Smooth muscle cell (in vitro differentiated cells): Measurements from ENCODE around the gene MPL. TPM values are rescaled to one million over a fixed set of nuclear protein-coding genes. Genes with fewer than 3 reads are reported as not detected.
A peak's percentile ranks its signal among the peaks of the same experiment; 100 is the strongest.

Experiments
- DNase-seq: peaks from one replicate; lab custom pipeline; 2025; ENCODE audit not compliant: unreplicated experiment; lab: John Stamatoyannopoulos, UW
- H2AFZ ChIP-seq: fragments of 200-600 bp; sonication (generic); 2 replicates; pipeline ENCODE4 v1.6.0; 2016; ENCODE audit warnings: antibody characterized with exemption, low read depth, mild to moderate bottlenecking
- H3F3A ChIP-seq: fragments of 200-600 bp; sonication (generic); 2 replicates; pipeline ENCODE4 v1.6.0; 2017; ENCODE audit warnings: antibody characterized with exemption, low read depth
- H3K27ac ChIP-seq: fragments of 200-600 bp; sonication (generic); 2 replicates; pipeline ENCODE4 v1.5.1; 2016; ENCODE audit warnings: low read depth, mild to moderate bottlenecking
- H3K27me3 ChIP-seq: fragments of 200-600 bp; sonication (generic); 2 replicates; pipeline ENCODE4 v1.6.1; 2016; ENCODE audit warnings: low read depth, mild to moderate bottlenecking
- H3K36me3 ChIP-seq: fragments of 200-600 bp; sonication (generic); 2 replicates; pipeline ENCODE4 v1.5.1; 2016; ENCODE audit warnings: low read depth
- H3K4me1 ChIP-seq: fragments of 200-600 bp; sonication (generic); 2 replicates; pipeline ENCODE4 v1.5.1; 2016; ENCODE audit warnings: low read depth
- H3K4me2 ChIP-seq: fragments of 200-600 bp; sonication (generic); 2 replicates; pipeline ENCODE4 v1.6.0; 2016; ENCODE audit warnings: mild to moderate bottlenecking
- H3K4me3 ChIP-seq: fragments of 200-600 bp; sonication (generic); 2 replicates; pipeline ENCODE4 v1.5.1; 2016; ENCODE audit warnings: mild to moderate bottlenecking
- H3K79me2 ChIP-seq: fragments of 200-600 bp; sonication (generic); 2 replicates; pipeline ENCODE4 v1.6.0; 2016; ENCODE audit warnings: low read depth, mild to moderate bottlenecking
- H3K9ac ChIP-seq: fragments of 200-600 bp; sonication (generic); 2 replicates; pipeline ENCODE4 v1.6.0; 2016; ENCODE audit warnings: low read depth
- H3K9me3 ChIP-seq: fragments of 200-600 bp; sonication (generic); replicated peaks from 2 replicates; pipeline ENCODE4 v1.5.1; 2016; ENCODE audit warnings: low read depth
- H4K20me1 ChIP-seq: fragments of 200-600 bp; sonication (generic); 2 replicates; pipeline ENCODE4 v1.6.0; 2016; ENCODE audit warnings: low read depth
- WGBS: methylation state at CpG from one replicate; pipeline ENCODE4 v1.1.7; 2016; ENCODE audit warnings: low lambda C conversion rate; 5-methylcytosine and 5-hydroxymethylcytosine counted together
- polyA plus RNA-seq: library from polyadenylated mRNA; unstranded; fragments of >200 nt; fragmentation: Nextera tagmentation; extraction: Ambion mirVana; gene quantifications from 2 replicates; pipeline ENCODE4 v1.2.1, GENCODE V29; 2016
- total RNA-seq: library from RNA; depleted of rRNA; stranded (reverse); fragments of >200 nt; gene quantifications from 2 replicates; pipeline ENCODE4 v1.2.3, GENCODE V29; 2014
- TF ChIP-seq, protein P1 (sequence below): fragments of 200-600 bp; sonication (generic); IDR thresholded peaks from 2 replicates; pipeline ENCODE4 v1.5.1; 2017; ENCODE audit warnings: borderline replicate concordance, mild to moderate bottlenecking, antibody characterized with exemption; ENCODE audit not compliant: insufficient read depth, poor library complexity, severe bottlenecking

MPL gene
- total and polyA plus RNA-seq, 2 experiments from 2014 or later = not detected

GRCh38 chr1:43345120-43345519, 7.5 kb downstream of the MPL start:
- no peak overlapping the region for H3K4me3 ChIP-seq
- no peaks in the 10 kb centered on the region for H3K36me3 ChIP-seq
- H4K20me1 ChIP-seq = no peaks in the 10 kb centered on the region
- WGBS = 35% methylated on average over 3 of the region's 3 CpGs
- H3F3A ChIP-seq = peaks cover 5% of the 10 kb centered on the region
- H3K4me1 ChIP-seq = peaks cover 13% of the 10 kb centered on the region
- DNase-seq = no peak
- H3K4me2 ChIP-seq = no peak overlapping the region
- H3K27me3 ChIP-seq = no peaks in the 10 kb centered on the region
- H2AFZ ChIP-seq = no peak overlapping the region
- peak overlapping the region; percentile 11 for H3K27ac ChIP-seq
- no peak overlapping the region for H3K9ac ChIP-seq
- no peaks in the 10 kb centered on the region for H3K79me2 ChIP-seq
- TF ChIP-seq, protein P1, sequence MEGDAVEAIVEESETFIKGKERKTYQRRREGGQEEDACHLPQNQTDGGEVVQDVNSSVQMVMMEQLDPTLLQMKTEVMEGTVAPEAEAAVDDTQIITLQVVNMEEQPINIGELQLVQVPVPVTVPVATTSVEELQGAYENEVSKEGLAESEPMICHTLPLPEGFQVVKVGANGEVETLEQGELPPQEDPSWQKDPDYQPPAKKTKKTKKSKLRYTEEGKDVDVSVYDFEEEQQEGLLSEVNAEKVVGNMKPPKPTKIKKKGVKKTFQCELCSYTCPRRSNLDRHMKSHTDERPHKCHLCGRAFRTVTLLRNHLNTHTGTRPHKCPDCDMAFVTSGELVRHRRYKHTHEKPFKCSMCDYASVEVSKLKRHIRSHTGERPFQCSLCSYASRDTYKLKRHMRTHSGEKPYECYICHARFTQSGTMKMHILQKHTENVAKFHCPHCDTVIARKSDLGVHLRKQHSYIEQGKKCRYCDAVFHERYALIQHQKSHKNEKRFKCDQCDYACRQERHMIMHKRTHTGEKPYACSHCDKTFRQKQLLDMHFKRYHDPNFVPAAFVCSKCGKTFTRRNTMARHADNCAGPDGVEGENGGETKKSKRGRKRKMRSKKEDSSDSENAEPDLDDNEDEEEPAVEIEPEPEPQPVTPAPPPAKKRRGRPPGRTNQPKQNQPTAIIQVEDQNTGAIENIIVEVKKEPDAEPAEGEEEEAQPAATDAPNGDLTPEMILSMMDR = no peak
- H3K9me3 ChIP-seq = no peaks in the 10 kb centered on the region

DNA sequence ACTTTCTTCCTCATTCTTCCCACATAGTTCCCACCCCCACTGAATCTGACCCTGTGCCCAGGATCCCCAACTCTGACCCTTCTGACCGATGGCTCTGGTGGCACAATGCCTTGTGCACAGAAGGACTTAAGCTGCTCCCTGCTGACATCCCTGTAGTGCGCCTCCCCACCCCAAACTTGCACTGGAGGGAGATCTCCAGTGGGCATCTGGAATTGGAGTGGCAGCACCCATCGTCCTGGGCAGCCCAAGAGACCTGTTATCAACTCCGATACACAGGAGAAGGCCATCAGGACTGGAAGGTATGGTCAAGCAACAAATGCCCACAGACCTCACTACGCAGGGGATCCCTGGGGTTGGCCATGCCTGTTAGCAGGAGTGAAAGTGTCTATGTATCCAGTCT, 9.0 kb downstream of the MPL start:
- TF ChIP-seq, protein P1 = no peak
- no peak overlapping the region for H3K9ac ChIP-seq
- no peak overlapping the region for H3K4me3 ChIP-seq
- H3K9me3 ChIP-seq = no peaks in the 10 kb centered on the region
- no peaks in the 10 kb centered on the region for H4K20me1 ChIP-seq
- no peaks in the 10 kb centered on the region for H3K36me3 ChIP-seq
- H3K79me2 ChIP-seq = no peaks in the 10 kb centered on the region
- no peaks in the 10 kb centered on the region for H3K27me3 ChIP-seq
- no peak overlapping the region for H3K4me2 ChIP-seq
- H3F3A ChIP-seq = peaks cover 5% of the 10 kb centered on the region
- DNase-seq = no peak
- peaks cover 16% of the 10 kb centered on the region for H3K4me1 ChIP-seq
- H2AFZ ChIP-seq = no peak overlapping the region
- no peak overlapping the region for H3K27ac ChIP-seq
- 96% methylated on average over 5 of the region's 5 CpGs for WGBS

- no peaks in the 10 kb centered on the region for H3K27me3 ChIP-seq
- H3K4me1 ChIP-seq = peaks cover 16% of the 10 kb centered on the region
- WGBS = 24% methylated on average over 22 of the region's 22 CpGs
- peak overlapping the region; percentile 95 for H3K4me2 ChIP-seq
- H3K9ac ChIP-seq = peak overlapping the region; percentile 39
- H3K79me2 ChIP-seq = no peaks in the 10 kb centered on the region
- H3K9me3 ChIP-seq = no peaks in the 10 kb centered on the region
- no peaks in the 10 kb centered on the region for H4K20me1 ChIP-seq
- H3F3A ChIP-seq = peaks cover 5% of the 10 kb centered on the region
- peak overlapping the region; percentile 71 for H3K27ac ChIP-seq
- peak overlapping the region; percentile 76 for H2AFZ ChIP-seq
- DNase-seq = no peak
- TF ChIP-seq, protein P1 = no peak
- H3K4me3 ChIP-seq = peak overlapping the region; percentile 62
- no peaks in the 10 kb centered on the region for H3K36me3 ChIP-seq
Observed at GRCh38 chr1:43348343-43348808, 10.8 kb downstream of the MPL start.
